ENCODE results near the gene MAP7D1.

DNA sequence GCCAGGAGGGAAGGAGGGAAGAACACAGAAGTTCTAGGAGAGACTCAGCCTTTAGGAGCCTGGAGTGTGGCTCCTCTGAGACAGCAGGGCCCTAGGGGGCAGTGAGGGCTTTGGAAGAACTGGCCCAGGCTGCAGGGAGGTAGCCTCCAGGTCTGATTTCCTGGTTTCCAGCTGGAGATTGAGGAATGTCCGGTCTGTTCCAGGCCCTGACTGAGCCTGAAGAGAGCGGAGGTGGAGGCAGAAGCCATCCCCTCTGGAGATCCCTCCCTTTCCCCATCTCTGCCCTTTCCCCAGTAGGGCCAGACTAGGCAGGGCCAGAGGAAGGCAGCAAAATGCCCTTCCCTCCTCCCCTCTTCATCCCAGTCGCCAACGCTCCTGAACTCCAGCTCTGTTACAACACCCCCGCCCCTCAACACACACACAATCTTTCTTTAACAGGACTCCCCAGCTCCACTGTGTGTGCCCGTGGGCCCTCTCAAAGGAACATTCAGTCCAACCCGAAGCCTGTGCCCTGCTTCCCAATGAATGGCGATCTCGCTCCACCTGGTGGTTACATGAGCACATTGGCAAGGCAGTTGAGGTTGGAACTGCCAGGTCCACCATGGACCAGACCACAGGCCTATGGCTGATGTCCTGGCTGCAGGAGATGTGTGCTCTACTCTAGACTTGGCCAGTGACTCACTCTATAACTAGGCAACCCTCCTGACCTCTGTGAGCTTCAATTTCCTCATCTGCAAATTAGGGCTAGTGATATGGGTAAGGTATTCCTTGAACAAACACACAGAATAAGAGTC lies 32.0 kb downstream of the MAP7D1 start:
- TF ChIP-seq LEF1 (IDR thresholded peaks at IDR 0.05; ENCODE audit: borderline replicate concordance) (no peak), HDGF (IDR thresholded peaks at IDR 0.05; ENCODE audit: borderline replicate concordance) (no peak), SP1 (IDR thresholded peaks at IDR 0.05) (no peak), SUZ12 (IDR thresholded peaks at IDR 0.05) (no peak), BHLHE40 (IDR thresholded peaks at IDR 0.05; ENCODE audit: borderline replicate concordance) (no peak), NFRKB (IDR thresholded peaks at IDR 0.05) (no peak), ZNF384 (IDR thresholded peaks at IDR 0.05) (no peak), FOXK2 (IDR thresholded peaks at IDR 0.05) (no peak), FOXA1 (IDR thresholded peaks at IDR 0.05) (no peak)
